NCI-H748 treated with DMSO at 0.1 percent for 48 hours (cell line): ENCODE measurements around the gene ANKDD1B.
"Not testable (repeated sequence)": the region's sequence is repeated elsewhere in the genome, so short reads cannot be mapped to it uniquely, and the experiment has no call there.

ENCODE experiments used
- DNase-seq: peaks from one replicate; lab custom pipeline; 2025; lab: John Stamatoyannopoulos, UW

ANKDD1B gene

GRCh38 chr5:75611311-75612225 lies at the start of gene ANKDD1B:
ANKDD1B (plus strand) TSS chr5:75611453; CDS start chr5:75611635, 182 bp downstream.
- DNase-seq = no peak

- not testable (repeated sequence) for DNase-seq
Measured at GRCh38 chr5:75565991-75566709, 45.1 kb upstream of the ANKDD1B start.

GRCh38 chr5:75566710-75567309 lies 44.4 kb upstream of the ANKDD1B start:
- DNase-seq = no peak

GRCh38 chr5:75567710-75568109 lies 43.5 kb upstream of the ANKDD1B start:
- no peak for DNase-seq

GRCh38 chr5:75568202-75568601 lies 43.1 kb upstream of the ANKDD1B start:
- DNase-seq = no peak

GRCh38 chr5:75571547-75571946 lies 39.7 kb upstream of the ANKDD1B start:
- DNase-seq = no peak

- DNase-seq = no peak
Measured at GRCh38 chr5:75574791-75575190, 36.5 kb upstream of the ANKDD1B start.

GRCh38 chr5:75578280-75578679 lies 33.0 kb upstream of the ANKDD1B start:
- not testable (repeated sequence) for DNase-seq

GRCh38 chr5:75584641-75585040 lies 26.6 kb upstream of the ANKDD1B start:
- DNase-seq = no peak

GRCh38 chr5:75588666-75589065 lies 22.6 kb upstream of the ANKDD1B start:
- DNase-seq = no peak

GRCh38 chr5:75600535-75600934 lies 10.7 kb upstream of the ANKDD1B start:
- no peak for DNase-seq

GRCh38 chr5:75601567-75601966 lies 9.7 kb upstream of the ANKDD1B start:
- DNase-seq = no peak

- DNase-seq = no peak
Measured at GRCh38 chr5:75601996-75602395, 9.3 kb upstream of the ANKDD1B start.

- no peak for DNase-seq
Measured at GRCh38 chr5:75603371-75603770, 7.9 kb upstream of the ANKDD1B start.

- DNase-seq = no peak
Measured at GRCh38 chr5:75603821-75604220, 7.4 kb upstream of the ANKDD1B start.

- not testable (repeated sequence) for DNase-seq
Measured at GRCh38 chr5:75607341-75607740, 3.9 kb upstream of the ANKDD1B start.

- no peak for DNase-seq
Measured at GRCh38 chr5:75608870-75609269, 2.4 kb upstream of the ANKDD1B start.

- DNase-seq = no peak
Measured at GRCh38 chr5:75610201-75610600, 1.1 kb upstream of the ANKDD1B start.

- DNase-seq = not testable (repeated sequence)
Measured at GRCh38 chr5:75610859-75611310, 368 bp upstream of the ANKDD1B start.

- DNase-seq = no peak
Measured at GRCh38 chr5:75612226-75612569, 945 bp downstream of the ANKDD1B start.

GRCh38 chr5:75612901-75613300 lies 1.6 kb downstream of the ANKDD1B start:
- no peak for DNase-seq

GRCh38 chr5:75614176-75614575 lies 2.9 kb downstream of the ANKDD1B start:
- DNase-seq = no peak
